ENCODE measurements around the gene SIM2. TPM values are rescaled to one million over a fixed set of nuclear protein-coding genes. Genes with fewer than 3 reads are reported as not detected.

The SIM2 gene
- polyA plus RNA-seq, 1 donor from 2014 or later: not detected

- no peak overlapping the region for H2AFZ ChIP-seq (ENCODE audit: low read depth, low read length)
- peaks cover 3% of the 10 kb centered on the region for H3K27me3 ChIP-seq (ENCODE audit: insufficient read depth, low read depth, low read length)
- H3K9ac ChIP-seq (ENCODE audit: low read length): no peak overlapping the region
- no peaks in the 10 kb centered on the region for H3K36me3 ChIP-seq (ENCODE audit: insufficient read depth, low read length)
- H3K9me3 ChIP-seq (ENCODE audit: low read length): no peaks in the 10 kb centered on the region
- no peak overlapping the region for H3K4me3 ChIP-seq (ENCODE audit: low read length)
- H3K27ac ChIP-seq (ENCODE audit: low read length): no peak overlapping the region
- no peak for TF ChIP-seq CTCF (IDR thresholded peaks at IDR 0.05; ENCODE audit: poor library complexity, severe bottlenecking)
- no peak for TF ChIP-seq SMC3 (conservative IDR thresholded peaks at IDR 0.05; ENCODE audit: poor library complexity)
- TF ChIP-seq RAD21 (conservative IDR thresholded peaks at IDR 0.05): no peak
- no peak overlapping the region for H3K4me2 ChIP-seq (ENCODE audit: low read length)
- H4K20me1 ChIP-seq (ENCODE audit: insufficient read depth): no peaks in the 10 kb centered on the region
- H3F3A ChIP-seq (ENCODE audit: insufficient read depth, low read length, poor library complexity, severe bottlenecking): no peaks in the 10 kb centered on the region
- no peaks in the 10 kb centered on the region for H3K79me2 ChIP-seq (replicated peaks; ENCODE audit: insufficient read depth, low read length)
- no peaks in the 10 kb centered on the region for H3K9me2 ChIP-seq (ENCODE audit: insufficient read depth, low read length)
These were observed 54.6 kb downstream of the SIM2 start for GRCh38 chr21:36753556-36753955.

- Histone ChIP-seq H4K20me1 (ENCODE audit: insufficient read depth) (no peaks in the 10 kb centered on the region), H3K36me3 (ENCODE audit: insufficient read depth, low read length) (no peaks in the 10 kb centered on the region), H3K9me2 (ENCODE audit: insufficient read depth, low read length) (no peaks in the 10 kb centered on the region), H3K9ac (ENCODE audit: low read length) (no peak overlapping the region), H3K27ac (ENCODE audit: low read length) (no peak overlapping the region), H2AFZ (ENCODE audit: low read depth, low read length) (no peak overlapping the region), H3K4me2 (ENCODE audit: low read length) (no peak overlapping the region), H3K4me3 (ENCODE audit: low read length) (no peak overlapping the region), H3K27me3 (ENCODE audit: insufficient read depth, low read depth, low read length) (no peaks in the 10 kb centered on the region), H3K79me2 (replicated peaks; ENCODE audit: insufficient read depth, low read length) (no peaks in the 10 kb centered on the region), H3K9me3 (ENCODE audit: low read length) (no peaks in the 10 kb centered on the region), H3F3A (ENCODE audit: insufficient read depth, low read length, poor library complexity, severe bottlenecking) (no peaks in the 10 kb centered on the region)
- TF ChIP-seq SMC3 (conservative IDR thresholded peaks at IDR 0.05; ENCODE audit: poor library complexity) (no peak), MXI1 (conservative IDR thresholded peaks at IDR 0.05; ENCODE audit: poor library complexity, severe bottlenecking) (no peak), RAD21 (conservative IDR thresholded peaks at IDR 0.05) (no peak), CTCF (IDR thresholded peaks at IDR 0.05; ENCODE audit: poor library complexity, severe bottlenecking) (no peak), TAF1 (IDR thresholded peaks at IDR 0.05; ENCODE audit: low read depth) (no peak), EZH2 (IDR thresholded peaks at IDR 0.05; ENCODE audit: borderline replicate concordance, insufficient read depth, low read length, poor library complexity, severe bottlenecking) (no peak), POLR2AphosphoS5 (IDR thresholded peaks at IDR 0.05) (no peak), EP300 (conservative IDR thresholded peaks at IDR 0.05; ENCODE audit: poor library complexity, severe bottlenecking) (no peak)
- TF ChIP-seq, protein P1, sequence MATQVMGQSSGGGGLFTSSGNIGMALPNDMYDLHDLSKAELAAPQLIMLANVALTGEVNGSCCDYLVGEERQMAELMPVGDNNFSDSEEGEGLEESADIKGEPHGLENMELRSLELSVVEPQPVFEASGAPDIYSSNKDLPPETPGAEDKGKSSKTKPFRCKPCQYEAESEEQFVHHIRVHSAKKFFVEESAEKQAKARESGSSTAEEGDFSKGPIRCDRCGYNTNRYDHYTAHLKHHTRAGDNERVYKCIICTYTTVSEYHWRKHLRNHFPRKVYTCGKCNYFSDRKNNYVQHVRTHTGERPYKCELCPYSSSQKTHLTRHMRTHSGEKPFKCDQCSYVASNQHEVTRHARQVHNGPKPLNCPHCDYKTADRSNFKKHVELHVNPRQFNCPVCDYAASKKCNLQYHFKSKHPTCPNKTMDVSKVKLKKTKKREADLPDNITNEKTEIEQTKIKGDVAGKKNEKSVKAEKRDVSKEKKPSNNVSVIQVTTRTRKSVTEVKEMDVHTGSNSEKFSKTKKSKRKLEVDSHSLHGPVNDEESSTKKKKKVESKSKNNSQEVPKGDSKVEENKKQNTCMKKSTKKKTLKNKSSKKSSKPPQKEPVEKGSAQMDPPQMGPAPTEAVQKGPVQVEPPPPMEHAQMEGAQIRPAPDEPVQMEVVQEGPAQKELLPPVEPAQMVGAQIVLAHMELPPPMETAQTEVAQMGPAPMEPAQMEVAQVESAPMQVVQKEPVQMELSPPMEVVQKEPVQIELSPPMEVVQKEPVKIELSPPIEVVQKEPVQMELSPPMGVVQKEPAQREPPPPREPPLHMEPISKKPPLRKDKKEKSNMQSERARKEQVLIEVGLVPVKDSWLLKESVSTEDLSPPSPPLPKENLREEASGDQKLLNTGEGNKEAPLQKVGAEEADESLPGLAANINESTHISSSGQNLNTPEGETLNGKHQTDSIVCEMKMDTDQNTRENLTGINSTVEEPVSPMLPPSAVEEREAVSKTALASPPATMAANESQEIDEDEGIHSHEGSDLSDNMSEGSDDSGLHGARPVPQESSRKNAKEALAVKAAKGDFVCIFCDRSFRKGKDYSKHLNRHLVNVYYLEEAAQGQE (IDR thresholded peaks at IDR 0.05; ENCODE audit: borderline replicate concordance): no peak
These were observed 55.5 kb downstream of the SIM2 start for GRCh38 chr21:36754241-36754898.
